Testis (tissue), 2 donors: ENCODE data around the gene CRYGN.

Experiments
- CTCF ChIP-seq, 3 experiments: fragments of 450-650 bp in 2 of 3; fragments of 200-600 bp in 1 of 3; sonication (generic) in 1 of 3; IDR thresholded peaks; one replicate each; pipeline ENCODE4 v1.5.1; 2016 to 2019; ENCODE audit warnings: antibody characterized with exemption in 3 of 3, mild to moderate bottlenecking in 2 of 3, moderate library complexity in 1 of 3
- POLR2A ChIP-seq: fragments of 450-650 bp; IDR thresholded peaks from one replicate; pipeline ENCODE4 v1.6.1; 2017; ENCODE audit warnings: antibody characterized with exemption, mild to moderate bottlenecking, moderate library complexity

GRCh38 chr7:151382079-151382885, 57.7 kb downstream of the CRYGN start:
- TF ChIP-seq POLR2A (no peak), CTCF (IDR thresholded peaks at IDR 0.05) (no peak)
